GM21381 (cell line): Measurements from ENCODE around the gene FOXJ3.

Source experiments
- ATAC-seq: cut with Tn5 transposase; IDR thresholded peaks from one replicate; pipeline ENCODE4 v1.9.1; 2021; ENCODE audit warnings: mild to moderate bottlenecking, moderate library complexity; ENCODE audit not compliant: unreplicated experiment

The FOXJ3 gene

GRCh38 chr1:42311897-42312296, 23.1 kb downstream of the FOXJ3 start:
- ATAC-seq, result no peak

GRCh38 chr1:42311138-42311537, 23.9 kb downstream of the FOXJ3 start:
- ATAC-seq, result no peak

- no peak for ATAC-seq
Observed at GRCh38 chr1:42306977-42307376, 28.1 kb downstream of the FOXJ3 start.

GRCh38 chr1:42305639-42306038, 29.4 kb downstream of the FOXJ3 start:
- no peak for ATAC-seq

- ATAC-seq, result no peak
Observed at GRCh38 chr1:42302034-42302433, 33.0 kb downstream of the FOXJ3 start.

GRCh38 chr1:42298520-42298919, 36.5 kb downstream of the FOXJ3 start:
- no peak for ATAC-seq

GRCh38 chr1:42295816-42296215, 39.2 kb downstream of the FOXJ3 start:
- ATAC-seq, result no peak

GRCh38 chr1:42290130-42290529, 44.9 kb downstream of the FOXJ3 start:
- no peak for ATAC-seq

- no peak for ATAC-seq
Observed at GRCh38 chr1:42288311-42288985, 46.6 kb downstream of the FOXJ3 start.

GRCh38 chr1:42282867-42283583, 52.0 kb downstream of the FOXJ3 start:
- no peak for ATAC-seq

- no peak for ATAC-seq
Observed at GRCh38 chr1:42282024-42282579, 52.9 kb downstream of the FOXJ3 start.

GRCh38 chr1:42280821-42281220, 54.2 kb downstream of the FOXJ3 start:
- no peak for ATAC-seq

GRCh38 chr1:42279055-42279454, 56.0 kb downstream of the FOXJ3 start:
- ATAC-seq, result no peak

- ATAC-seq, result no peak
Observed at GRCh38 chr1:42272920-42273319, 62.1 kb downstream of the FOXJ3 start.

- no peak for ATAC-seq
Observed at GRCh38 chr1:42267904-42268303, 67.1 kb downstream of the FOXJ3 start.

GRCh38 chr1:42266253-42267135, 68.5 kb downstream of the FOXJ3 start:
- ATAC-seq, result no peak

- no peak for ATAC-seq
Observed at GRCh38 chr1:42264511-42265190, 70.4 kb downstream of the FOXJ3 start.

- ATAC-seq, result no peak
Observed at GRCh38 chr1:42263019-42263418, 72.0 kb downstream of the FOXJ3 start.

- no peak for ATAC-seq
Observed at GRCh38 chr1:42260376-42261070, 74.5 kb downstream of the FOXJ3 start.

- no peak for ATAC-seq
Observed at GRCh38 chr1:42259739-42260064, 75.3 kb downstream of the FOXJ3 start.
